BE2C (cell line): Measurements from ENCODE around the gene MLST8.

ENCODE experiments used
- DNase-seq: peaks from one replicate; pipeline ENCODE4 v3.0.0-alpha.2; 2020
- H3K27me3 ChIP-seq: fragments of 250-450 bp; sonication (Bioruptor Pico); 2 replicates; pipeline ENCODE4 v1.5.1; 2020; ENCODE audit warnings: mild to moderate bottlenecking
- H3K36me3 ChIP-seq: fragments of 250-450 bp; sonication (Bioruptor Pico); 2 replicates; pipeline ENCODE4 v1.5.1; 2020; ENCODE audit warnings: mild to moderate bottlenecking
- H3K4me1 ChIP-seq: fragments of 250-450 bp; sonication (Bioruptor Pico); 2 replicates; pipeline ENCODE4 v1.5.1; 2020
- H3K4me3 ChIP-seq: 2 replicates; pipeline ENCODE4 v1.5.1; 2011; ENCODE audit warnings: low read depth, low read length
- H3K9me3 ChIP-seq: fragments of 250-450 bp; sonication (Bioruptor Pico); 2 replicates; pipeline ENCODE4 v1.5.1; 2020
- CTCF ChIP-seq: IDR thresholded peaks from 2 replicates; pipeline ENCODE4 v1.5.1; 2012; ENCODE audit warnings: mild to moderate bottlenecking, low read depth, low read length

Gene MLST8

GRCh38 chr16:2176047-2176446 lies 29.2 kb upstream of the MLST8 start:
- no peak for TF ChIP-seq CTCF
- no peak overlapping the region for H3K4me3 ChIP-seq
- H3K36me3 ChIP-seq, result peaks cover 66% of the 10 kb centered on the region
- no peaks in the 10 kb centered on the region for H3K9me3 ChIP-seq
- no peaks in the 10 kb centered on the region for H3K27me3 ChIP-seq
- no peak for DNase-seq
- H3K4me1 ChIP-seq, result no peaks in the 10 kb centered on the region

GRCh38 chr16:2177101-2177500 lies 28.2 kb upstream of the MLST8 start:
- no peak overlapping the region for H3K4me3 ChIP-seq
- no peak for TF ChIP-seq CTCF
- no peaks in the 10 kb centered on the region for H3K27me3 ChIP-seq
- no peak for DNase-seq
- H3K36me3 ChIP-seq, result peaks cover 57% of the 10 kb centered on the region
- H3K4me1 ChIP-seq, result no peaks in the 10 kb centered on the region
- no peaks in the 10 kb centered on the region for H3K9me3 ChIP-seq

- DNase-seq, result no peak
- Histone ChIP-seq H3K9me3 (no peaks in the 10 kb centered on the region), H3K27me3 (no peaks in the 10 kb centered on the region), H3K36me3 (peaks cover 59% of the 10 kb centered on the region), H3K4me3 (no peak overlapping the region), H3K4me1 (no peaks in the 10 kb centered on the region)
- TF ChIP-seq CTCF, result no peak
Measured at GRCh38 chr16:2177561-2177960, 27.7 kb upstream of the MLST8 start.

GRCh38 chr16:2178321-2179106 lies 26.7 kb upstream of the MLST8 start:
- Histone ChIP-seq H3K4me1 (no peaks in the 10 kb centered on the region), H3K27me3 (no peaks in the 10 kb centered on the region), H3K36me3 (peaks cover 51% of the 10 kb centered on the region), H3K9me3 (no peaks in the 10 kb centered on the region), H3K4me3 (no peak overlapping the region)
- no peak for TF ChIP-seq CTCF
- peak; percentile 65 for DNase-seq

- Histone ChIP-seq H3K4me1 (no peaks in the 10 kb centered on the region), H3K36me3 (peaks cover 48% of the 10 kb centered on the region), H3K4me3 (no peak overlapping the region), H3K9me3 (no peaks in the 10 kb centered on the region), H3K27me3 (no peaks in the 10 kb centered on the region)
- DNase-seq, result no peak
- TF ChIP-seq CTCF, result no peak
Measured at GRCh38 chr16:2179107-2179501, 26.1 kb upstream of the MLST8 start.

- no peak overlapping the region for H3K4me3 ChIP-seq
- TF ChIP-seq CTCF, result no peak
- H3K27me3 ChIP-seq, result no peaks in the 10 kb centered on the region
- no peak for DNase-seq
- no peaks in the 10 kb centered on the region for H3K9me3 ChIP-seq
- peaks cover 43% of the 10 kb centered on the region for H3K36me3 ChIP-seq
- no peaks in the 10 kb centered on the region for H3K4me1 ChIP-seq
Measured at GRCh38 chr16:2179576-2179975, 25.7 kb upstream of the MLST8 start.
